Measurements from ENCODE around the gene COPS9.

- TF ChIP-seq POLR2A (IDR thresholded peaks at IDR 0.05; ENCODE audit: low read depth, low read length) (no peak), SPI1 (IDR thresholded peaks at IDR 0.05; ENCODE audit: low read depth, low read length) (no peak), POLR2AphosphoS5 (IDR thresholded peaks at IDR 0.05; ENCODE audit: low read depth, low read length) (no peak)
These were observed 45.9 kb upstream of the COPS9 start for GRCh38 chr2:240182001-240182400.
